RCC 7860 (cell line): ENCODE results near the gene ZNF778.
A peak's percentile ranks its signal among the peaks of the same experiment; 100 is the strongest.
"Not testable (repeated sequence)": the region's sequence is repeated elsewhere in the genome, so short reads cannot be mapped to it uniquely, and the experiment has no call there.

ENCODE experiments used
- DNase-seq: peaks from one replicate; pipeline ENCODE4 v3.0.0-alpha.2; 2015; ENCODE audit warnings: low spot score
- FAIRE-seq: peaks from 2 replicates; lab custom pipeline; 2012; peaks lifted over from hg19 to GRCh38; lab: Jason Lieb, UNC

ZNF778 gene

GRCh38 chr16:89210904-89211515, 6.5 kb upstream of the ZNF778 start:
- FAIRE-seq = no peak
- no peak for DNase-seq

- DNase-seq (peak; percentile 40), FAIRE-seq (no peak)
These were observed 977 bp upstream of the ZNF778 start for GRCh38 chr16:89216315-89217137.

GRCh38 chr16:89217138-89217387, 440 bp upstream of the ZNF778 start:
- no peak for DNase-seq
- no peak for FAIRE-seq

- DNase-seq = no peak
- no peak for FAIRE-seq
These were observed 1.9 kb downstream of the ZNF778 start for GRCh38 chr16:89219365-89219764.

DNA sequence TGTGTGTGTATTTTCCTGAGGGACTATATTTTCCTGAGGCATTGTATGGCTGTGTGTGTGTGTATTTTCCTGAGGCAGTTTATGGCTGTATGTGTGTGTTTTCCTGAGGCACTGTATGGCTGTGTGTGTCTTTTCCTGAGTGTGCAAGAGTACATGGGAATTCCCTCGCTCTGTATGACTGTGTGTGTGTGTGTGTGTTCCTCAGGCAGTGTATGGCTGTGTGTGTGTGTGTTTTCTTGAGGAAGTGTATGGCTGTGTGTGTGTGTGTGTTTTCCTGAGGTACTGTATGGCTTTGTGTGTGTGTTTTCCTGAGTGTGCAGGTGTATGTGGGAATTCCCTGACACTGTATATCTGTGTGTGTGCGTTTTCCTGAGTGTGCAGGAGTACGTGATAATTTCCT, 4.1 kb downstream of the ZNF778 start:
- DNase-seq (no peak), FAIRE-seq (no peak)

DNA sequence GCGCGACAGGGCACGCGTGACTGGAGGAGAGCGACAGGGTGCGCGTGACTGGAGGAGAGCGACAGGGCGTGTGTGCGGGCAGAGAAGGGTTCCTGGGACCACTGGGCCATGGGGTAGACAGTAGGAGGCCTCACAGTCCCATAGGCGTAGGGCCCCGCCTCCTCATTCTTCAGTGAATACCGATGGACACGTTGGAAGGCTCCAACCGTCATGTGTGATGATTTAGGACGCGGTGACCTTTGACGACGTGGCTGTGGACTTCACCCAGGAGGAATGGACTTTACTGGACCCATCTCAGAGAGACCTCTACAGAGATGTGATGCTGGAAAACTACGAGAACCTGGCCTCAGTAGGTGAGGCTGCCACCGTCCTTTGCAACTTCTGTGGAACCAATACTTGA, 5.4 kb downstream of the ZNF778 start:
- no peak for DNase-seq
- no peak for FAIRE-seq

DNA sequence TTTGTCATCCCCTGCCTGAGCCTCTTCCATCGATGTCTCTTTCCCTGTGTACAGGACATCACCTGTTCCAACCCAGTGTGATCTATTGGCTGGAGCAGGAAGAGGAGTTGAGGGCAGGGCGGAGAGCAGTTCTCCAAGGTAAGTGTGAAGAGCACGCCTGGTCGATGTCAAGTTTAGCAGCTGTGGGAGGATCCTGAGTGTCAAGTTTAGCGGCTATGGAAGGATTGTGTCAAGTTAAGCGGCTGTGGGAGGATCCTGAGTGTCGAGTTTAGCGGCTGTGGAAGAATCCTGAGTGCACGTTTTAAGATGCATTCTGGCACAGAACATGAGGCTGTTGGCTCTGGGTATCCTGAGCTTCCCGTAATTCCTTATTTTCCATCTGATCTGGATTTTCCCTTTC, 7.2 kb downstream of the ZNF778 start:
- DNase-seq (no peak), FAIRE-seq (no peak)

DNA sequence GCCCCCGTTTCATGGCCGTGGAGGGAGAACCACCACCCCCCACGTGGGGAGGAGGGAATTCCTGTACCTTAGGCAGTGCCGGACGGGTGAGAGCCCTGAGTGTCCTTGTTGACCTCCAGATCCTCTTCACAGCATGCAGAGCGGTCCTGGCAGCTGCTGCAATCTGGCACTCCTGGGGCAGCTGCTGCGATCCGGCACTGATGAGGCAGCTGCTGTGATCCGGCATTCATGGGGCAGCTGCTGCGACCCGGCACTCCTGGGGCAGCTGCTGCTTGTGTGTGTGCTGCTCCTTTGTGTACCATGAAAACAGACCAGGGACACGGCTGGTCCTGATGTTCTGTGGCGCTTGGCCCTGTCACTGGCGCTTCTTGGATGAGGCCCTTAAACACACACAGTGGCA, 12.8 kb downstream of the ZNF778 start:
- FAIRE-seq (no peak), DNase-seq (no peak)

- DNase-seq = no peak
- no peak for FAIRE-seq
These were observed 14.6 kb downstream of the ZNF778 start for GRCh38 chr16:89232107-89232506.

DNA sequence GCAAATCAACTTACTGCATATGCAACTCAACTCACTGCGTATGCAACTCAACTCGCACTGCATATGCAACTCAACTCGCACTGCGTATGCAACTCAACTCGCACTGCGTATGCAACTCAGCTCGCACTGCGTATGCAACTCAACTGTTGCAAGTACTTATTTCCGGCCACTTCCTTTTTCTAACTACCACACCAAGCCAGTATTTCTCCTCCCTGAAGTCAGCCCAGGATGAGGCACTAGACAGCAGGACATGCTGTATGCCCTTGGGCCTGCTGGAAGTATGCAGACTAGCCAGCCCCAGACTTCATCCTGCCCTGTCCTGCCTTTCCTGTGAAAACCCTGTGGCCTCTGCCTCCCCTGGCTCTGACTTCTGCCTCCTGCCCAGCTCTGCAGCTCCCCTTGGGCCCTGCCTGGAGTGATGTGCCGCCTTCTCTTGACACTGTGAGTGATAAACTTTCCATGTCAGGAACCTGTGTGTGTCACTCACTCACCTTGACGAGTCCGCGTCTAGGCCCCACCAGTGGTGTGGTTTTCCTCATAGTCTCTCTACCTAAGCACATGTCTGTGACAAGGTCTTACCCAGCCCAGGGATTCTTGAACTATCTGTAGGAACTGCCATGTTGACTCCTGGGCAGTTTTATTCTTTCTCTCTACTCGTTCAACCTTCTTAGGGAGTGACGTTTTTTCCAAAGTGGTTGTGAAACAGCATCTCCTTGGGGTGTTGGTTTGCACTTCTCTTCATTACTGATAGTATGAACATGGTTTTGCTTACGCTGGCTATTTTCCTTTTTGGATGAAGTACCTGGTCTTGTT, 16.4 kb downstream of the ZNF778 start:
- no peak for DNase-seq
- no peak for FAIRE-seq

DNA sequence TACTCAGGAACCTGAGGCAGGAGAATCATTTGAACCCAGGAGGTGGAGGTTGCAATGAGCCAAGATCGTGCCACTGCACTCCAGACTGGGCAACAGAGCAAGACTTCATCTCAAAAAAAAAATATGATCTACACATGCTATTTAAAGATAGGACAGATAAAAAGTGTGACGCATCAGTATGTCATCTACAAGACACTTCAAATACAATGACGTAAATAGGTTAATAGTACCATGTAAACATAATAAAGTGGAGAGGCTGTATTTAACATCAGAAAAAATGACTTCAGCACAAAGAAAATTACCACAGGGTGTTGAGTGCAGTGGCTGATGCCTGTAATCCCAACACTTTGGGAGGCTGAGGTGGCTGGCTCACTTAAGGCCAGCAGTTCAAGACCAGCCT, 20.2 kb downstream of the ZNF778 start:
- no peak for DNase-seq
- no peak for FAIRE-seq

GRCh38 chr16:89241187-89242007, 23.9 kb downstream of the ZNF778 start:
- peak; percentile 56 for DNase-seq
- FAIRE-seq = no peak

DNA sequence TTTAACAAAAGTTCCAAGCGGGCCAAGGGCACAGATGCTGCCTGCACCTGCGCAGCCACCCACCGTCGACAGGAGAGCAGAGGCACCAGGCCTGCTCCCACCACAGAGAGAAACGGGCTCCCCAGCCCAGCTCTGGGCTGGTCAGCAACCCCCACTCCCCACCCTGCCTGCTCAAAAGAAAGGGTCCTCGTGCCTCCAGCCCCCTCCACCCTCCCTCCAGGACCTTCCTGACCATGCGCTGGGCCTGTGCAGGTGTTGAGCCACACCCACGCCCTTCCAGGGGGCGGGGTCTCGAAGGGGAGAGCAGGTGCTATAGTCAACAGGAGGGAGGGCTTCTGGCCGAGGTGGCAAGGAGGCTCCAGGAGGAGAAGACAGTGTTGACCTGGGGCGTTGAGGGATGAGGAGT, 25.3 kb downstream of the ZNF778 start:
- FAIRE-seq = no peak

DNA sequence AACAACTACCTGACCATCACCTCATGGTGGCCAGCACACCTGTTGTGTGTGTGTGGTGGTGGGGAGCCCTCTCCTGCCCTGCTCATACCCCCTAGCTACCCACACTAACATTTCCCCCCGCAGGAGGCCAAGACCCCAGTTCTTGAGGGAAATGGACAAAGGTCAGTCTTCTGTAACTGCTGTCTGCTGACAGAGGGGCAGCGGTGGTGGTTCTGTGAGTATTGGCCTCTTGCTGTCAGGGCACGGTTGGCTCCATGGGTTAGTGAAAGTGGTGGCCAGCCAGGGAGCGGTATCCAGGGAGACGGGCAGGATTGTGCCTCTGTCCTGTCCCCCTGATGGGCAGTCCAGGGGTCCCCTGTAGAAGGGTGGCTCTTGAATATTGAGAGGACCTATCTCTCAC, 26.2 kb downstream of the ZNF778 start:
- no peak for FAIRE-seq

More for the DNA sequence above, 25.3 kb downstream of the ZNF778 start:
- DNase-seq = no peak

DNA sequence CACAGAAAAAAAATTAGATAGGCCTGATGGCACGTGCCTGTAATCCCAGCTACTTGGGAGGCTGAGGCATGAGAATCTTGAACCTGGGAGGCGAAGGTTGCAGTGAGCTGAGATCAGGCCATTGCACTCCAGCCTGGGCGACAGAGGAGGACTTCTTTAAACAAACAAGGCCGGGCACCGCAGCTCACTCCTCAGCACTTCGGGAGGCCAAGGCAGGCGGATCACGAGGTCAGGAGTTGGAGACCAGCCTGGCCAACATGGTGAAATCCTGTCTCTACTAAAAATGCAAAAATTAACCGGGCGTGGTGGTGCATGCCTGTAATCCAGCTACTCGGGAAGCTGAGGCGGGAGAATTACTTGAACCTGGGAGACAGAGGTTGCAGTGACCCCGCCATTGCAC, 26.8 kb downstream of the ZNF778 start:
- FAIRE-seq, DNase-seq: not testable (repeated sequence)

More for the DNA sequence above, 26.2 kb downstream of the ZNF778 start:
- no peak for DNase-seq

- no peak for DNase-seq
- no peak for FAIRE-seq
These were observed 27.3 kb downstream of the ZNF778 start for GRCh38 chr16:89244754-89245153.

GRCh38 chr16:89246383-89246902, 28.9 kb downstream of the ZNF778 start:
- no peak for FAIRE-seq

GRCh38 chr16:89246903-89247733, 29.6 kb downstream of the ZNF778 start:
- no peak for FAIRE-seq
- DNase-seq = peak; percentile 14

More at GRCh38 chr16:89246383-89246902, 28.9 kb downstream of the ZNF778 start:
- no peak for DNase-seq

DNA sequence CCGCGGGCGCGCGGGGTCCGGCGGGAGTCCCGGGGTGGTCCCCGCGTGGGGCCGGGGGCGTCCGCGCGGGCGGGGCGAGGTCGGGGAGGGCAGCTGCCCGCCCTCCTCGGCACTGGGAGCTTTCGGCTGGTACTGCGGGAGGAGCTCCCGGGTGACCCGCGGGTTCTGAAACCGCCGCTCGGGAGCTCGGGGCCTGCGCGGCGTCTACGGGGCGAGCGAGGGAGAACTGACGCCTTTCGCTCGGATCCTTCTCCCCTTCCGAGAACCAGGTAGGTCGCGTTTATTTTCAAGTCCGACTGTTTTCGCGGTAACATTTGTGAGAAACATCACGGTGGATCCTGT, 30.2 kb downstream of the ZNF778 start:
- not testable (repeated sequence) for DNase-seq, FAIRE-seq
